Right ventricle myocardium inferior (tissue), 1 donor: ENCODE measurements around the gene OR5A1. TPM values are rescaled to one million over a fixed set of nuclear protein-coding genes. Genes with fewer than 3 reads are reported as not detected.

Experiments
- ATAC-seq: fragments of 200-7000 bp; cut with Tn5 transposase; one replicate; pipeline ENCODE4 v1.9.1; 2020; ENCODE audit warnings: mild to moderate bottlenecking, moderate library complexity
- DNase-seq: peaks from one replicate; pipeline ENCODE4 v3.0.0; 2021; ENCODE audit errors: missing footprints
- intact Hi-C: fragments of 100-400 bp; cut with DNase I; formaldehyde crosslinking; loops from one replicate; pipeline ENCODE4 v1.11.0; 2022
- total RNA-seq: library from RNA; stranded (reverse); fragmentation: NEBNext Ultra II Directional; extraction: Animal tissue kit (Norgen Biotek cat#: 25700); gene quantifications from one replicate; pipeline ENCODE4 v1.2.1, GENCODE V29; 2021
- donor health status: DM: no; HTN: yes; CAD: no; lungs with severe emphysema.

OR5A1 gene
- total RNA-seq, 1 donor from 2014 or later, result not detected

DNA sequence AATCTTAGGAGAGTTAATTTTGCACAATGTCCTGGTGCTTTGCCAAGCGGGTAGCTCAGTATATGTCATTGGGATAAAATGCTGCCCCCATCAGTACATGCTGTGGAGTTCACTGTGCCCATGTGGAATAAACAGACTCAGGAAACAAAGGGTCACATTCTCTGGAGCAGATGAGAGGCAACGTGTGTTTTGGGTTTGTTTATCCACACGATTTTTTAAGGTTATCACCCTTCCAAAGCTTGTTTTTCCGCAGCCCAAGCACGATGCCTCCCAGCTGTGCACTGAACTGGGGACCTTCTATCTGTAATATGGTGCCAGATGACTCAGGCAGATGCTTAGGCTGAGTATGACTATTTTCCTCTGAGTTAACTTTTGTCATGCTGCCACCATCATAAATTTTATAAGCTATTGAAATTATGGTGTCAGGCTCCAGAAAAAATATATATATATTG lies 26.9 kb downstream of the OR5A1 start:
- DNase-seq (no peak), ATAC-seq (peak; percentile 31)
- intact Hi-C loops, result no loop called here

DNA sequence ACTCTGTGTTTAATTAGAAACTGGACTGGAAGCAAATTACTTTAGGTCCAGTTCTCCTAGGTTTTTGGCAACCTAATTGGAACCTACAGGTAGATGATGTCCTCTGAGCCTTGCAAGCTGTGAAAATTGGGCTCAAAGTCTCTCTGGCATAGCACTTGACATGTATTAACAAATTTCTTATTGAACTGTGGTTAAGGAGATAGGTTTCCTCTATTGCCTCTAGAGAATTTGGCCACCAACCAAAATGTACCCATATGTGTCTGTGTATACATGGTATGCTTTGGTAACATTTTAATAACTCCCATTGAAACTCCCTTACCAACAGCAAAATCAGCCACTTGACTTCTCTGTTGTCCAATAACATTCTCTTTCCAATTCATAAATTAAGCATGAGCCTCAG lies 36.7 kb downstream of the OR5A1 start, which contains the start of gene OR4D10:
TSS of gene OR4D10 (plus strand) at position 301 of the 400 bp plus-strand sequence. CDS start 4,115 bp downstream, outside the sequence.
- intact Hi-C loops, result no loop called here
- DNase-seq, result no peak

DNA sequence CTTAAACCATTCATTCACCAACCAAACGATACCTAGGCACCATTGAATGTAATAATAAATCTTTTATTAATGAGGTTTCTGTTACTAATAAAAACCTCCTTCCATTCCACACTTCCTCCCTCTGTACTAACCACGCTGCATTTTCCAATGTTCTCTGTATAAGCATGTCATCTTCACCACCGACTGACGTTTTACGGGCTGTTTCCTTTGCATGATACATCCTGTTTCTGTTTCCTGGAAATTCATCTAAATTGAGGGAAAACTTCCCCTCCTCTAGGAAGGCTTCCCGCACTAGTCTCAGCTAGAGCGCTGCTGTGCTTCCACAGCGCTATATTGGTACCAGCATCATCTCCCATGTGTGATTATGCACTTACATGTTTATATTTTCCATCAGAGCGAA lies 38.9 kb downstream of the OR5A1 start:
- DNase-seq (no peak), ATAC-seq (no peak)
- intact Hi-C loops, result no loop called here

More for the DNA sequence above, 36.7 kb downstream of the OR5A1 start, which contains the start of gene OR4D10:
- ATAC-seq, result no peak

DNA sequence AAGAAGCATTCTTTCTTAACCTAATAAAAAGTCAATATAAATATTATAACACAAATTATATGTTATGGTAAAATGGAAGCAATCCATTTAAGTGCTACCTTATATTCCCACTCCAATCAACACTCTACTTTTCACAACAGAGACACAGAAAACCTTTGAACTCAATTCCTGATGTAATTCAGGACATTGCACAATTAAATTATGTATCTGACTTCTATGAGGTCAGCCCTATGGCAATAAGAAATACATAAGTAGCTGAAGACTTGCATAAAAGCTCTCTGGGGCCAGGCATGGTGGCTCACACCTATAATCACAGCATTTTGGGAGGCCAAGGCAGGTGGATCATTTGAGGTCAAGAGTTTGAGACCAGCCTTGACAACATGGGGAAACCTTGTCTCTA lies 43.6 kb downstream of the OR5A1 start:
- intact Hi-C loops, result no loop called here
- DNase-seq (no peak), ATAC-seq (no peak)

DNA sequence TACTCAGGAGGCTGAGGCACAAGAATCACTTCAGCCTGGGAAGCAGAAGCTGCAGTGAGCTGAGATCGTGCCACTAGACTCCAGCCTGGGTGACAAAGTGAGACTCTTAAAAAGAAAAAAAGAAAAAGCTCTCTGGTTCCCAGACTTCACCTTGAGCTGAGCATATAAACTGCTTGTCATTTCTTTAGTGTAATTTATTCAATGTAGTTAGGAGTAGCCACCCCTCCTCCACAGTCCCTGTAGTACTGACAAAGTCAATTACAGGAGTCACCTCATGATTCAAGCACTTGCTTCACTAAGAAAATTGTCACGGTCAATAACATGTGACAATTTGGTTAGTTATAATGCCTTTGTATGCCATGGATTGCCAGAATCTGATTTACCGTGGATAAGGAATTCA lies 44.1 kb downstream of the OR5A1 start:
- no peak for DNase-seq

More for the DNA sequence above, 44.1 kb downstream of the OR5A1 start:
- ATAC-seq, result no peak
- intact Hi-C loops, result no loop called here

Other genes with a start within 250 kb of the OR5A1 start
- gene MPEG1, start 223.5 kb upstream of the OR5A1 start, total RNA-seq, result 18.3 TPM
- gene OR5AN1, start 77.6 kb upstream of the OR5A1 start, total RNA-seq, result not detected
- not detected for gene OR5A2, start 10.1 kb upstream of the OR5A1 start, total RNA-seq
- not detected for gene OR4D6, start 20.5 kb downstream of the OR5A1 start, total RNA-seq
- not detected for gene OR4D10, start 36.8 kb downstream of the OR5A1 start, total RNA-seq
- gene OR4D11, start 67.1 kb downstream of the OR5A1 start, total RNA-seq, result not detected
- gene OR4D9, start 75.1 kb downstream of the OR5A1 start, total RNA-seq, result not detected
- gene OSBP, start 179.3 kb downstream of the OR5A1 start, total RNA-seq, result 38.5 TPM
- gene PATL1, start 232.6 kb downstream of the OR5A1 start, total RNA-seq, result 22.3 TPM